Neural progenitor cell (in vitro differentiated cells): Measurements from ENCODE around the gene ZNF862. TPM values are rescaled to one million over a fixed set of nuclear protein-coding genes. Genes with fewer than 3 reads are reported as not detected.
A peak's percentile ranks its signal among the peaks of the same experiment; 100 is the strongest.

Experiments
- DNase-seq: peaks from one replicate; pipeline ENCODE4 v3.0.0-alpha.2; 2016; ENCODE audit warnings: low spot score
- H2AFZ ChIP-seq: fragments of 200-600 bp; sonication (generic); replicated peaks from 2 replicates; pipeline ENCODE4 v1.6.1; 2016; ENCODE audit warnings: antibody characterized with exemption
- H3F3A ChIP-seq: fragments of 200-600 bp; sonication (generic); 2 replicates; pipeline ENCODE4 v1.6.1; 2016; ENCODE audit warnings: antibody characterized with exemption, low read depth
- H3K27ac ChIP-seq: fragments of 200-600 bp; sonication (generic); 2 replicates; pipeline ENCODE4 v1.5.1; 2016; ENCODE audit warnings: mild to moderate bottlenecking
- H3K27me3 ChIP-seq: fragments of 200-600 bp; sonication (generic); 2 replicates; pipeline ENCODE4 v1.6.1; 2016; ENCODE audit warnings: mild to moderate bottlenecking, moderate library complexity
- H3K36me3 ChIP-seq: fragments of 200-600 bp; sonication (generic); 2 replicates; pipeline ENCODE4 v1.5.1; 2016
- H3K4me1 ChIP-seq: fragments of 200-600 bp; sonication (generic); 2 replicates; pipeline ENCODE4 v1.6.1; 2016; ENCODE audit warnings: mixed run types
- H3K4me2 ChIP-seq: fragments of 200-600 bp; sonication (generic); 2 replicates; pipeline ENCODE4 v1.6.1; 2016
- H3K4me3 ChIP-seq: fragments of 200-600 bp; sonication (generic); 2 replicates; pipeline ENCODE4 v1.5.1; 2016
- H3K79me2 ChIP-seq: fragments of 200-600 bp; sonication (generic); 2 replicates; pipeline ENCODE4 v1.6.1; 2016; ENCODE audit warnings: low read depth
- H3K9ac ChIP-seq: fragments of 200-600 bp; sonication (generic); 2 replicates; pipeline ENCODE4 v1.6.1; 2016
- H3K9me3 ChIP-seq: fragments of 200-600 bp; sonication (generic); 2 replicates; pipeline ENCODE4 v1.5.1; 2016; ENCODE audit warnings: low read depth
- H4K20me1 ChIP-seq: fragments of 200-600 bp; sonication (generic); 2 replicates; pipeline ENCODE4 v1.6.1; 2016; ENCODE audit warnings: low read depth
- H3K27ac Mint-ChIP-seq: 3 replicates; pipeline ENCODE4 v1.8.0; 2021; ENCODE audit warnings: mixed read lengths
- H3K27me3 Mint-ChIP-seq: 2 replicates; pipeline ENCODE4 v1.8.0; 2022; ENCODE audit warnings: low read depth, mild to moderate bottlenecking, inconsistent platforms, moderate library complexity, mixed read lengths; ENCODE audit not compliant: insufficient read depth
- H3K36me3 Mint-ChIP-seq: 3 replicates; pipeline ENCODE4 v1.8.0; 2021; ENCODE audit warnings: mixed read lengths
- H3K4me1 Mint-ChIP-seq: 3 replicates; pipeline ENCODE4 v1.8.0; 2021; ENCODE audit warnings: mixed read lengths
- H3K4me3 Mint-ChIP-seq: 3 replicates; pipeline ENCODE4 v1.8.0; 2021; ENCODE audit warnings: mild to moderate bottlenecking, moderate library complexity, mixed read lengths
- H3K9me3 Mint-ChIP-seq: 3 replicates; pipeline ENCODE4 v1.8.0; 2020; ENCODE audit warnings: mixed read lengths
- EZH2 ChIP-seq: fragments of 200-600 bp; sonication (generic); IDR thresholded peaks from 2 replicates; pipeline ENCODE4 v1.6.1; 2017; ENCODE audit warnings: antibody characterized with exemption, mild to moderate bottlenecking, moderate library complexity
- EZH2phosphoT487 ChIP-seq: fragments of 200-600 bp; sonication (generic); IDR thresholded peaks from 2 replicates; pipeline ENCODE4 v1.6.1; 2017; ENCODE audit warnings: antibody characterized with exemption
- total RNA-seq: library from RNA; depleted of rRNA; stranded (reverse); fragments of >200 nt; gene quantifications from 2 replicates; pipeline ENCODE4 v1.2.3, GENCODE V29; 2015; ENCODE audit warnings: low replicate concordance
- TF ChIP-seq, protein P1 (sequence below): fragments of 200-600 bp; sonication (generic); IDR thresholded peaks from 2 replicates; pipeline ENCODE4 v1.5.1; 2017; ENCODE audit warnings: antibody characterized with exemption, mild to moderate bottlenecking

Gene ZNF862
- total RNA-seq, 1 donor from 2014 or later = 5.9 TPM

DNA sequence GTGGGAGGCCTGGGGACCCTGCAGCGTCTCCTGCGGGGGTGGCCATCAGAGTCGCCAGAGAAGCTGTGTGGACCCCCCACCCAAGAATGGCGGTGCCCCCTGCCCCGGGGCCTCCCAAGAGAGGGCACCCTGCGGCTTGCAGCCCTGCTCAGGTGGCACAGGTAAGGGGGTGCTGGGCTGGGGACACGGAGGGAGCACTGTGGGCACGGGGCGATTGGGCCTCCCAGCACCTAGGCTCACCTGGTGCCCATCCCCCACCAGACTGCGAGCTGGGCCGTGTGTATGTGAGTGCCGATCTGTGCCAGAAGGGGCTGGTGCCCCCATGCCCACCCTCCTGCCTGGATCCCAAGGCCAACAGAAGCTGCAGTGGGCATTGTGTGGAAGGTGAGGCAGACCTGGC, 35.2 kb upstream of the ZNF862 start:
- Histone ChIP-seq H3K9me3 (no peaks in the 10 kb centered on the region), H3K27me3 (no peaks in the 10 kb centered on the region), H2AFZ (no peak overlapping the region), H3K9ac (no peak overlapping the region), H3K27ac (no peak overlapping the region), H3K79me2 (no peaks in the 10 kb centered on the region), H3K4me2 (no peak overlapping the region), H3F3A (no peaks in the 10 kb centered on the region), H3K4me3 (no peak overlapping the region), H3K4me1 (no peaks in the 10 kb centered on the region), H4K20me1 (no peaks in the 10 kb centered on the region), H3K36me3 (no peaks in the 10 kb centered on the region)
- DNase-seq = no peak
- no peaks in the 10 kb centered on the region for H3K9me3 Mint-ChIP-seq
- peaks cover 9% of the 10 kb centered on the region for H3K4me1 Mint-ChIP-seq
- TF ChIP-seq EZH2phosphoT487 = no peak
- no peak overlapping the region for H3K4me3 Mint-ChIP-seq
- H3K27ac Mint-ChIP-seq = no peak overlapping the region
- H3K27me3 Mint-ChIP-seq = peaks cover 2% of the 10 kb centered on the region
- H3K36me3 Mint-ChIP-seq = no peaks in the 10 kb centered on the region

DNA sequence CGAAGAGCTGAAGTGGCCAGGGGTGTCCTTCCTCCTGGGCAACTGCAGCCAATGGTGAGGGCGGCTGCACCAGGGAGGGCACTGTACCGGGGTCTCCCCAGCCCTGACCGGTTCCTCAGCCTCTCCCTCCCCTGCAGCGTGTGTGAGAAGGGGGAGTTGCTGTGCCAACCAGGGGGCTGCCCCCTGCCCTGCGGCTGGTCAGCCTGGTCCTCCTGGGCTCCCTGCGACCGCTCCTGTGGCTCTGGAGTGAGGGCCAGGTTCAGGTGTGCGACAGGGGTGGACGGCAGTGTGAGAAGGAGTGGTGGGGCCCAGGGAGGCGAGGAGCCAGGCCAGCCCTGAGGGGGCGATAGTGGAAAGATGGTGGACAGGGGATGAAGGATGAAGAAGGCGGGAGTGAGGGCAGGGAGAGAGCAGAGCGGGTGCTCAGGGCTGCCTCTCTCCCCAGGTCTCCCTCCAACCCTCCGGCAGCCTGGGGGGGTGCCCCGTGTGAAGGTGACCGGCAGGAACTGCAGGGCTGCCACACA, 34.6 kb upstream of the ZNF862 start:
- Histone ChIP-seq H3K9me3 (no peaks in the 10 kb centered on the region), H3F3A (no peaks in the 10 kb centered on the region), H3K79me2 (no peaks in the 10 kb centered on the region), H3K4me1 (no peaks in the 10 kb centered on the region), H3K27me3 (no peaks in the 10 kb centered on the region), H3K36me3 (no peaks in the 10 kb centered on the region), H3K9ac (no peak overlapping the region), H4K20me1 (no peaks in the 10 kb centered on the region), H3K4me3 (no peak overlapping the region), H3K27ac (no peak overlapping the region), H2AFZ (no peak overlapping the region), H3K4me2 (no peak overlapping the region)
- Mint-ChIP-seq H3K36me3 (no peaks in the 10 kb centered on the region), H3K4me1 (peaks cover 6% of the 10 kb centered on the region), H3K27me3 (no peaks in the 10 kb centered on the region), H3K9me3 (no peaks in the 10 kb centered on the region), H3K4me3 (no peak overlapping the region), H3K27ac (no peak overlapping the region)
- TF ChIP-seq EZH2phosphoT487 = no peak
- TF ChIP-seq EZH2 = no peak
- TF ChIP-seq, protein P1, sequence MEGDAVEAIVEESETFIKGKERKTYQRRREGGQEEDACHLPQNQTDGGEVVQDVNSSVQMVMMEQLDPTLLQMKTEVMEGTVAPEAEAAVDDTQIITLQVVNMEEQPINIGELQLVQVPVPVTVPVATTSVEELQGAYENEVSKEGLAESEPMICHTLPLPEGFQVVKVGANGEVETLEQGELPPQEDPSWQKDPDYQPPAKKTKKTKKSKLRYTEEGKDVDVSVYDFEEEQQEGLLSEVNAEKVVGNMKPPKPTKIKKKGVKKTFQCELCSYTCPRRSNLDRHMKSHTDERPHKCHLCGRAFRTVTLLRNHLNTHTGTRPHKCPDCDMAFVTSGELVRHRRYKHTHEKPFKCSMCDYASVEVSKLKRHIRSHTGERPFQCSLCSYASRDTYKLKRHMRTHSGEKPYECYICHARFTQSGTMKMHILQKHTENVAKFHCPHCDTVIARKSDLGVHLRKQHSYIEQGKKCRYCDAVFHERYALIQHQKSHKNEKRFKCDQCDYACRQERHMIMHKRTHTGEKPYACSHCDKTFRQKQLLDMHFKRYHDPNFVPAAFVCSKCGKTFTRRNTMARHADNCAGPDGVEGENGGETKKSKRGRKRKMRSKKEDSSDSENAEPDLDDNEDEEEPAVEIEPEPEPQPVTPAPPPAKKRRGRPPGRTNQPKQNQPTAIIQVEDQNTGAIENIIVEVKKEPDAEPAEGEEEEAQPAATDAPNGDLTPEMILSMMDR = no peak
- no peak for DNase-seq

DNA sequence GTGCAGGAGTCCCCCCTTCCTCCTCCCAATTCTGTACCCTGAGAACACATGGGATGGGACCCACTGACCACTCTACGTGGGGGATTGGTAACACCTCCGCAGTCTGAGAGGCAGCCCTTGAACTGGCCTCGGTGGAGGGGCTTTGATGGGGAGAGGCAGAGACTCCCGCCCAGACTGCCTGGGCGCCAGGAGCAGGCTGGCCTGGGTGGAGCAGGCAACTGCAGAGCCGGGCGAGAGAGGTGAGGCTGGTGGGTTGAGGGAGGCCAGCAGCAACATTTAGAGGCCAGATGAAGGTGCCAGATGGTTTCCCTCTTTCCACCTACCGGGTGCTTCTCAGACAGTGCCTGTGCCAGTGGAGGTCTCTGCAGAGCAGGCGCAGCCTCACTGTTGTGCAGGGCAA, 34.1 kb upstream of the ZNF862 start:
- Histone ChIP-seq H4K20me1 (no peaks in the 10 kb centered on the region), H3K9ac (no peak overlapping the region), H3K9me3 (no peaks in the 10 kb centered on the region), H2AFZ (no peak overlapping the region), H3K4me2 (no peak overlapping the region), H3K27me3 (no peaks in the 10 kb centered on the region), H3F3A (no peaks in the 10 kb centered on the region), H3K36me3 (no peaks in the 10 kb centered on the region), H3K4me1 (no peaks in the 10 kb centered on the region), H3K27ac (no peak overlapping the region), H3K4me3 (no peak overlapping the region), H3K79me2 (no peaks in the 10 kb centered on the region)
- Mint-ChIP-seq H3K36me3 (no peaks in the 10 kb centered on the region), H3K27me3 (no peaks in the 10 kb centered on the region), H3K4me3 (no peak overlapping the region), H3K9me3 (no peaks in the 10 kb centered on the region), H3K27ac (peak overlapping the region; percentile 17), H3K4me1 (peaks cover 3% of the 10 kb centered on the region)
- TF ChIP-seq, protein P1 = no peak
- TF ChIP-seq EZH2 = no peak
- TF ChIP-seq EZH2phosphoT487 = no peak
- DNase-seq = no peak

DNA sequence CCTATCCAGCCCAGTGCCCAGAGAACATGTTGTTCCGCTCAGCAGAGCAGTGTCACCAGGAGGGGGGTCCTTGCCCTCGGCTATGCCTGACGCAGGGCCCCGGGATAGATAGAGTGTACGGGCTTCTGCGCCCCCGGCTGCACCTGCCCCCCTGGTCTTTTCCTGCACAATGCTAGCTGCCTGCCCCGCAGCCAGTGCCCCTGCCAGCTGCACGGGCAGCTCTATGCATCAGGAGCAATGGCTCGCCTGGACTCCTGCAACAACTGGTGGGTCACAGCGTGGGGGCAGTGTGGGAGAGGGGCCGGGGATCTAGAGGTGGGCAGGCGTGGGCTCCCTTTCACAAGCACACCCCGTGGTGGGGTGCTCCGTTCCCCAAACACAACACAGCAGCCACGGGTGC, 31.4 kb upstream of the ZNF862 start:
- Histone ChIP-seq H3K4me1 (no peaks in the 10 kb centered on the region), H3K9me3 (no peaks in the 10 kb centered on the region), H4K20me1 (no peaks in the 10 kb centered on the region), H3K4me2 (no peak overlapping the region), H3K4me3 (no peak overlapping the region), H2AFZ (no peak overlapping the region), H3K27ac (no peak overlapping the region), H3K27me3 (no peaks in the 10 kb centered on the region), H3K36me3 (no peaks in the 10 kb centered on the region), H3K9ac (no peak overlapping the region), H3F3A (no peaks in the 10 kb centered on the region), H3K79me2 (no peaks in the 10 kb centered on the region)
- TF ChIP-seq EZH2phosphoT487 = no peak
- no peak for TF ChIP-seq EZH2
- TF ChIP-seq, protein P1 = no peak
- Mint-ChIP-seq H3K4me3 (no peak overlapping the region), H3K4me1 (no peaks in the 10 kb centered on the region), H3K36me3 (no peaks in the 10 kb centered on the region), H3K27me3 (peaks cover 3% of the 10 kb centered on the region), H3K9me3 (no peaks in the 10 kb centered on the region), H3K27ac (no peak overlapping the region)
- no peak for DNase-seq
